Osteocyte (in vitro differentiated cells): ENCODE results near the gene DYRK2. TPM values are rescaled to one million over a fixed set of nuclear protein-coding genes. Genes with fewer than 3 reads are reported as not detected.

ENCODE experiments used
- DNase-seq: peaks from one replicate; pipeline ENCODE4 v3.0.0; 2021; ENCODE audit warnings: mixed read lengths; ENCODE audit not compliant: unreplicated experiment; ENCODE audit errors: extremely low spot score
- H3K27ac Mint-ChIP-seq: one replicate; pipeline ENCODE4 v1.8.0; 2021; ENCODE audit warnings: mild to moderate bottlenecking, mixed read lengths; ENCODE audit not compliant: unreplicated experiment
- H3K27me3 Mint-ChIP-seq: one replicate; pipeline ENCODE4 v1.8.0; 2021; ENCODE audit warnings: mixed read lengths; ENCODE audit not compliant: unreplicated experiment
- H3K36me3 Mint-ChIP-seq: one replicate; pipeline ENCODE4 v1.8.0; 2021; ENCODE audit warnings: mixed read lengths; ENCODE audit not compliant: unreplicated experiment
- H3K4me1 Mint-ChIP-seq: one replicate; pipeline ENCODE4 v1.8.0; 2021; ENCODE audit warnings: mixed read lengths; ENCODE audit not compliant: unreplicated experiment
- H3K4me3 Mint-ChIP-seq: one replicate; pipeline ENCODE4 v1.8.0; 2021; ENCODE audit warnings: mild to moderate bottlenecking, moderate library complexity, mixed read lengths; ENCODE audit not compliant: unreplicated experiment
- H3K9me3 Mint-ChIP-seq: one replicate; pipeline ENCODE4 v1.8.0; 2021; ENCODE audit warnings: mixed read lengths; ENCODE audit not compliant: unreplicated experiment
- CTCF ChIP-seq: fragments of 200-600 bp; sonication (generic); IDR thresholded peaks from 2 replicates; pipeline ENCODE4 v1.5.0; 2021; ENCODE audit warnings: antibody characterized with exemption, mild to moderate bottlenecking, moderate library complexity
- total RNA-seq: library from RNA; stranded (reverse); gene quantifications from 2 replicates; pipeline ENCODE4 v1.2.1, GENCODE V29; 2021

The DYRK2 gene
- total RNA-seq, 1 donor from 2014 or later, result 28.9 TPM

- TF ChIP-seq CTCF, result peak; percentile 65
- DNase-seq, result no peak
- peak overlapping the region; percentile 91 for H3K27ac Mint-ChIP-seq
- peaks cover 44% of the 10 kb centered on the region for H3K4me1 Mint-ChIP-seq
- H3K27me3 Mint-ChIP-seq, result no peaks in the 10 kb centered on the region
- H3K36me3 Mint-ChIP-seq, result peaks cover 10% of the 10 kb centered on the region
- no peaks in the 10 kb centered on the region for H3K9me3 Mint-ChIP-seq
- peak overlapping the region; percentile 91 for H3K4me3 Mint-ChIP-seq
Measured at GRCh38 chr12:67651132-67651695, 2.7 kb downstream of the DYRK2 start.

DNA sequence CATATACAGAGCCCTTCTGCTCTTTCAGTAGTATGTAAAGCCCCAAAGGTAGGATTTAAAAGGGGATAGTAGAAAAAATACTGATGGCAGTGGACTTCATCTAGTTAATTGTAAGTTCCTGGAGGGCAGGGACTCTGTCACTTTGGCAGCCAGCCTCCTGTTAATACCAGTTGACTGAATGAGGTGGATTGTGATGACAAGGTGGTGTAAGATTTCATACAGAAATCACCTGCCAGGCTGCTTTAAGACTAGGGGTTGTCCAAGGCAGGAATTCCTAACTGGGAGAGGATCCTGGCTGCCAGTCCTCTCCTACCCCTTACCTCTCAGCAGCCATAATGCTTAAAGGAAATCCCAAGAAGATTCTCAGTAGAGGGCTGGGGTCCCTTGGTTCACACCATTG, 7.3 kb downstream of the DYRK2 start:
- Mint-ChIP-seq H3K36me3 (peaks cover 28% of the 10 kb centered on the region), H3K4me3 (no peak overlapping the region), H3K27ac (no peak overlapping the region), H3K9me3 (no peaks in the 10 kb centered on the region), H3K27me3 (no peaks in the 10 kb centered on the region), H3K4me1 (peaks cover 47% of the 10 kb centered on the region)
- no peak for TF ChIP-seq CTCF
- no peak for DNase-seq

DNA sequence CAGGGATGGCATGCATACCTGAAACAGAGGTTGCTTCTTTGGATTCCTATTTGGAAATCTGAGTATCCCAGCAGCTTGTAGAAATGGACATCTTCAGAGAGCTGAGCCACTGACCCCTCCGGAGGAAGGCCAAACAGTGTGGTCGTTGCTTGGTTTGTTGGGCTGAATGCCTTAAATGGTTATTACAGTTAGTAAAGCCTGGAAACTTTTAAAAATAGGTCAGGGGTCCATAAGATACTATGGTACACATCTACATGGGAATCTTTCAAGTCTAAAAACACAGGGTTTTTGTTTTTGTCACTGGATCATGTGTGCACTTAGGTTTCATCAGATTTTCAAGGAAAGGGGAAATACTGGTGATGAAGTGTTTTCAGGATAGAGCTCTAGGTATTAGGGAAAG, 7.7 kb downstream of the DYRK2 start:
- H3K27ac Mint-ChIP-seq, result peak overlapping the region; percentile 5
- H3K4me3 Mint-ChIP-seq, result no peak overlapping the region
- no peak for DNase-seq
- H3K4me1 Mint-ChIP-seq, result peaks cover 47% of the 10 kb centered on the region
- no peaks in the 10 kb centered on the region for H3K27me3 Mint-ChIP-seq
- no peaks in the 10 kb centered on the region for H3K9me3 Mint-ChIP-seq
- no peak for TF ChIP-seq CTCF
- H3K36me3 Mint-ChIP-seq, result peaks cover 28% of the 10 kb centered on the region

DNA sequence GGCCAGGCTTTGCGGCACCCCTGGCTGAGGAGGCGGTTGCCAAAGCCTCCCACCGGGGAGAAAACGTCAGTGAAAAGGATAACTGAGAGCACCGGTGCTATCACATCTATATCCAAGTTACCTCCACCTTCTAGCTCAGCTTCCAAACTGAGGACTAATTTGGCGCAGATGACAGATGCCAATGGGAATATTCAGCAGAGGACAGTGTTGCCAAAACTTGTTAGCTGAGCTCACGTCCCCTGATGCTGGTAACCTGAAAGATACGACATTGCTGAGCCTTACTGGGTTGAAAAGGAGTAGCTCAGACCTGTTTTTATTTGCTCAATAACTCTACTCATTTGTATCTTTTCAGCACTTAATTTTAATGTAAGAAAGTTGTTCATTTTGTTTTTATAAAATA, 9.9 kb downstream of the DYRK2 start:
- Mint-ChIP-seq H3K4me3 (no peak overlapping the region), H3K36me3 (peaks cover 28% of the 10 kb centered on the region), H3K4me1 (peaks cover 46% of the 10 kb centered on the region), H3K9me3 (no peaks in the 10 kb centered on the region), H3K27ac (no peak overlapping the region), H3K27me3 (no peaks in the 10 kb centered on the region)
- no peak for TF ChIP-seq CTCF
- DNase-seq, result no peak

DNA sequence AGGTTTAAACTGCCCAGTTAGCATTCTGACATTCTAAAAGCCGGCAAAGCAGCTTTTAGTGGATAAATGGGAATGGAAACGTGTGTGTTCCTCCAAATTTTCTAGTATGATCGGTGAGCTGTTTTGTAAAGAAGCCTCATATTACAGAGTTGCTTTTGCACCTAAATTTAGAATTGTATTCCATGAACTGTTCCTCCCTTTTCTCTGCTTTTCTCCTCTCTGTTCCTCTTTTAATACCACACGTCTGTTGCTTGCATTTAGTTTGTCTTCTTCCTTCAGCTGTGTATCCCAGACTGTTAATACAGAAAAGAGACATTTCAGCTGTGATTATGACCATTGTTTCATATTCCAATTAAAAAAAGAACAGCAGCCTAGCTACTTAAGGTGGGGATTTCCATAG, 10.7 kb downstream of the DYRK2 start:
- Mint-ChIP-seq H3K4me1 (peaks cover 44% of the 10 kb centered on the region), H3K4me3 (no peak overlapping the region), H3K27me3 (no peaks in the 10 kb centered on the region), H3K36me3 (peaks cover 23% of the 10 kb centered on the region), H3K27ac (no peak overlapping the region), H3K9me3 (no peaks in the 10 kb centered on the region)
- no peak for DNase-seq
- no peak for TF ChIP-seq CTCF
